HCT116 (cell line): ENCODE data around the gene VWA5A.

Source experiments
- CBX3 ChIP-seq: IDR thresholded peaks from 2 replicates; pipeline ENCODE4 v1.6.1; 2012; ENCODE audit warnings: low read depth
- CEBPB ChIP-seq: IDR thresholded peaks from 2 replicates; pipeline ENCODE4 v1.6.1; 2012; ENCODE audit warnings: low read depth
- ELF1 ChIP-seq: IDR thresholded peaks from 2 replicates; pipeline ENCODE4 v1.6.1; 2012; ENCODE audit warnings: low read depth, borderline replicate concordance
- EZH2 ChIP-seq: fragments of 200-600 bp; sonication (generic); IDR thresholded peaks from 2 replicates; pipeline ENCODE4 v1.6.1; 2017; ENCODE audit warnings: antibody characterized with exemption, mixed run types
- POLR2A ChIP-seq: IDR thresholded peaks from 2 replicates; pipeline ENCODE4 v1.7.0; 2011; ENCODE audit warnings: borderline replicate concordance; ENCODE audit not compliant: insufficient read depth, insufficient read length; ENCODE audit errors: extremely low read depth
- POLR2AphosphoS5 ChIP-seq: IDR thresholded peaks from 2 replicates; pipeline ENCODE4 v1.6.1; 2011; ENCODE audit warnings: mild to moderate bottlenecking, low read depth, low read length, moderate library complexity
- RAD21 ChIP-seq: IDR thresholded peaks from 2 replicates; pipeline ENCODE4 v1.6.1; 2012; ENCODE audit warnings: low read depth, mild to moderate bottlenecking
- SIN3A ChIP-seq: IDR thresholded peaks from 2 replicates; pipeline ENCODE4 v1.6.1; 2012; ENCODE audit warnings: low read depth
- SP1 ChIP-seq: IDR thresholded peaks from 2 replicates; pipeline ENCODE4 v1.6.1; 2012; ENCODE audit warnings: low read depth
- SRF ChIP-seq: IDR thresholded peaks from 2 replicates; pipeline ENCODE4 v1.6.1; 2012; ENCODE audit warnings: low read depth
- TCF7L2 ChIP-seq: IDR thresholded peaks from 2 replicates; pipeline ENCODE4 v1.7.0; 2011; ENCODE audit warnings: borderline replicate concordance, inconsistent platforms; ENCODE audit not compliant: insufficient read depth, insufficient read length; ENCODE audit errors: extremely low read depth
- ZNF274 ChIP-seq: fragments of 200-500 bp; sonication (Bioruptor generic); IDR thresholded peaks from 2 replicates; pipeline ENCODE4 v1.6.1; 2014; ENCODE audit warnings: mild to moderate bottlenecking, low read depth, low read length, inconsistent platforms
- TF ChIP-seq, protein P1 (sequence below): IDR thresholded peaks from 2 replicates; pipeline ENCODE4 v1.6.1; 2012; ENCODE audit warnings: low read depth
- TF ChIP-seq, protein P2 (sequence below), 3 experiments: fragments of 200-600 bp in 1 of 3; sonication (generic) in 1 of 3; IDR thresholded peaks in 2 of 3; conservative IDR thresholded peaks in 1 of 3; 2 replicates each; pipeline ENCODE4 v1.5.1; 2012 to 2017; ENCODE audit warnings: low read depth in 2 of 3, low read length in 2 of 3, antibody characterized with exemption in 1 of 3, borderline replicate concordance in 1 of 3, control low read depth in 1 of 3, mild to moderate bottlenecking in 1 of 3, mixed read lengths in 1 of 3, mixed run types in 1 of 3, moderate library complexity in 1 of 3; ENCODE audit not compliant: insufficient read depth in 1 of 3

DNA sequence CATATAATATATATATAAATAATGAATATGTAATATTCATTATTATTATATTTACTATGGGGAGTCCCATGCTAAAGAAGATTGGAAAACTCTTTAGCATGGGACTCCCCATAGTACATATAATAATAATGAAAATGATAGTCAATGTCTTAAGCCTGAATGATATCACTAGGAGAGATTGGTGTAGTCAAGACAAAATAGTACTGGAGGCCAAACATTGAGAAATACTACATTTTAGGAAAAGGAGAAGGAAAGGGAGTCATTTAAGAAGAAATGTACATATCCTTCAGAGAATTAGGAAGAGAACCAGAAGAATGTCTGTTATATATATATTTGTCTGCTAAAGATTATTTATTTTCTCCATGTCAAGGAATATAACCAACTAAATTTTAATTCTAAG is 5.0 kb upstream of the VWA5A start:
- TF ChIP-seq CBX3 (no peak), SIN3A (no peak), POLR2A (no peak), ELF1 (no peak), TCF7L2 (no peak), POLR2AphosphoS5 (no peak), SP1 (no peak), EZH2 (no peak), SRF (no peak), RAD21 (no peak), ZNF274 (no peak), CEBPB (no peak)
- TF ChIP-seq, protein P1, sequence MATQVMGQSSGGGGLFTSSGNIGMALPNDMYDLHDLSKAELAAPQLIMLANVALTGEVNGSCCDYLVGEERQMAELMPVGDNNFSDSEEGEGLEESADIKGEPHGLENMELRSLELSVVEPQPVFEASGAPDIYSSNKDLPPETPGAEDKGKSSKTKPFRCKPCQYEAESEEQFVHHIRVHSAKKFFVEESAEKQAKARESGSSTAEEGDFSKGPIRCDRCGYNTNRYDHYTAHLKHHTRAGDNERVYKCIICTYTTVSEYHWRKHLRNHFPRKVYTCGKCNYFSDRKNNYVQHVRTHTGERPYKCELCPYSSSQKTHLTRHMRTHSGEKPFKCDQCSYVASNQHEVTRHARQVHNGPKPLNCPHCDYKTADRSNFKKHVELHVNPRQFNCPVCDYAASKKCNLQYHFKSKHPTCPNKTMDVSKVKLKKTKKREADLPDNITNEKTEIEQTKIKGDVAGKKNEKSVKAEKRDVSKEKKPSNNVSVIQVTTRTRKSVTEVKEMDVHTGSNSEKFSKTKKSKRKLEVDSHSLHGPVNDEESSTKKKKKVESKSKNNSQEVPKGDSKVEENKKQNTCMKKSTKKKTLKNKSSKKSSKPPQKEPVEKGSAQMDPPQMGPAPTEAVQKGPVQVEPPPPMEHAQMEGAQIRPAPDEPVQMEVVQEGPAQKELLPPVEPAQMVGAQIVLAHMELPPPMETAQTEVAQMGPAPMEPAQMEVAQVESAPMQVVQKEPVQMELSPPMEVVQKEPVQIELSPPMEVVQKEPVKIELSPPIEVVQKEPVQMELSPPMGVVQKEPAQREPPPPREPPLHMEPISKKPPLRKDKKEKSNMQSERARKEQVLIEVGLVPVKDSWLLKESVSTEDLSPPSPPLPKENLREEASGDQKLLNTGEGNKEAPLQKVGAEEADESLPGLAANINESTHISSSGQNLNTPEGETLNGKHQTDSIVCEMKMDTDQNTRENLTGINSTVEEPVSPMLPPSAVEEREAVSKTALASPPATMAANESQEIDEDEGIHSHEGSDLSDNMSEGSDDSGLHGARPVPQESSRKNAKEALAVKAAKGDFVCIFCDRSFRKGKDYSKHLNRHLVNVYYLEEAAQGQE, result no peak
- TF ChIP-seq, protein P2, sequence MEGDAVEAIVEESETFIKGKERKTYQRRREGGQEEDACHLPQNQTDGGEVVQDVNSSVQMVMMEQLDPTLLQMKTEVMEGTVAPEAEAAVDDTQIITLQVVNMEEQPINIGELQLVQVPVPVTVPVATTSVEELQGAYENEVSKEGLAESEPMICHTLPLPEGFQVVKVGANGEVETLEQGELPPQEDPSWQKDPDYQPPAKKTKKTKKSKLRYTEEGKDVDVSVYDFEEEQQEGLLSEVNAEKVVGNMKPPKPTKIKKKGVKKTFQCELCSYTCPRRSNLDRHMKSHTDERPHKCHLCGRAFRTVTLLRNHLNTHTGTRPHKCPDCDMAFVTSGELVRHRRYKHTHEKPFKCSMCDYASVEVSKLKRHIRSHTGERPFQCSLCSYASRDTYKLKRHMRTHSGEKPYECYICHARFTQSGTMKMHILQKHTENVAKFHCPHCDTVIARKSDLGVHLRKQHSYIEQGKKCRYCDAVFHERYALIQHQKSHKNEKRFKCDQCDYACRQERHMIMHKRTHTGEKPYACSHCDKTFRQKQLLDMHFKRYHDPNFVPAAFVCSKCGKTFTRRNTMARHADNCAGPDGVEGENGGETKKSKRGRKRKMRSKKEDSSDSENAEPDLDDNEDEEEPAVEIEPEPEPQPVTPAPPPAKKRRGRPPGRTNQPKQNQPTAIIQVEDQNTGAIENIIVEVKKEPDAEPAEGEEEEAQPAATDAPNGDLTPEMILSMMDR (IDR thresholded peaks at IDR 0.05 in 2 of 3, conservative IDR thresholded peaks at IDR 0.05 in 1 of 3; ENCODE audit: borderline replicate concordance in 1 of 3, insufficient read depth in 1 of 3, low read depth in 2 of 3, low read length in 2 of 3), result no peak
